Kidney (tissue), 14 donors: Measurements from ENCODE around the gene FBL. TPM values are rescaled to one million over a fixed set of nuclear protein-coding genes. Genes with fewer than 3 reads are reported as not detected.
A peak's percentile ranks its signal among the peaks of the same experiment; 100 is the strongest.

Experiments
- DNase-seq, 5 donors: peaks; one replicate each; pipeline ENCODE4 v3.0.0-alpha.2; 2013 to 2020
- FAIRE-seq: peaks from 2 replicates; lab custom pipeline; 2012; peaks lifted over from hg19 to GRCh38; lab: Jason Lieb, UNC
- H3K27ac ChIP-seq, 2 donors: one replicate each; pipeline ENCODE4 v1.7.0; 2013; ENCODE audit warnings: low read depth in 2 of 2, low read length in 2 of 2, inconsistent platforms in 1 of 2
- H3K27me3 ChIP-seq: one replicate; pipeline ENCODE4 v1.7.1; 2013; ENCODE audit warnings: low read length, inconsistent platforms; ENCODE audit not compliant: control insufficient read depth, insufficient read depth
- H3K36me3 ChIP-seq, 3 donors: one replicate each; pipeline versions ENCODE4 v1.7.0 to v1.7.1; 2013; ENCODE audit warnings: low read length in 3 of 3, control low read depth in 1 of 3, inconsistent platforms in 1 of 3; ENCODE audit not compliant: insufficient read depth in 3 of 3, control insufficient read depth in 2 of 3
- H3K4me1 ChIP-seq, 3 donors: one replicate each; pipeline versions ENCODE4 v1.7.0 to v1.7.1; 2013; ENCODE audit warnings: low read length in 3 of 3, inconsistent platforms in 1 of 3, low read depth in 1 of 3; ENCODE audit not compliant: control insufficient read depth in 2 of 3, insufficient read depth in 2 of 3
- H3K4me3 ChIP-seq, 3 donors: one replicate each; pipeline versions ENCODE4 v1.7.0 to v1.8.1; 2013; ENCODE audit warnings: low read length in 3 of 3, control low read depth in 1 of 3, inconsistent platforms in 1 of 3
- H3K9ac ChIP-seq, 3 donors: one replicate each; pipeline versions ENCODE4 v1.7.0 to v1.7.1; 2013; ENCODE audit warnings: low read length in 3 of 3, control low read depth in 1 of 3, inconsistent platforms in 1 of 3
- H3K9me3 ChIP-seq, 3 donors: one replicate each; pipeline versions ENCODE4 v1.7.0 to v1.7.1; 2013; ENCODE audit warnings: low read length in 3 of 3, control low read depth in 1 of 3, inconsistent platforms in 1 of 3; ENCODE audit not compliant: control insufficient read depth in 2 of 3, insufficient read depth in 1 of 3
- intact Hi-C: fragments of 100-400 bp; cut with DNase I; formaldehyde crosslinking; loops from one replicate; pipeline ENCODE4 v1.11.1; 2022
- polyA plus RNA-seq: library from polyadenylated mRNA; stranded (reverse); fragments of 350-450 nt; fragmentation: Illumina TruSeq; extraction: RNeasy Lipid Tissue Mini Kit (QIAGEN cat#74804); gene quantifications from one replicate; pipeline ENCODE4 v1.2.3, GENCODE V29; 2014; ENCODE audit warnings: low read depth, low replicate concordance; ENCODE audit not compliant: insufficient read depth
- total RNA-seq: library from RNA; stranded (reverse); fragmentation: NEBNext Ultra II Directional; extraction: Animal tissue kit (Norgen Biotek cat#: 25700); gene quantifications from one replicate; pipeline ENCODE4 v1.2.1, GENCODE V29; 2021
- TF ChIP-seq, protein P1 (sequence below): IDR thresholded peaks from 3 replicates; pipeline ENCODE4 v1.5.1; 2012; ENCODE audit warnings: mild to moderate bottlenecking, moderate library complexity, borderline replicate concordance; ENCODE audit not compliant: insufficient read depth; ENCODE audit errors: extremely low read depth
- donor health status: control.
- donor health status: control.
- donor health status: control.
- donor health status: control.
- donor health status: control.
- donor health status: DM: yes; HTN: yes; CAD: no.
- donor health status: Normal renal cell carcinoma (clear cell type).

Gene FBL
- total and polyA plus RNA-seq, 2 donors from 2014 or later, result 155 to 165 TPM

DNA sequence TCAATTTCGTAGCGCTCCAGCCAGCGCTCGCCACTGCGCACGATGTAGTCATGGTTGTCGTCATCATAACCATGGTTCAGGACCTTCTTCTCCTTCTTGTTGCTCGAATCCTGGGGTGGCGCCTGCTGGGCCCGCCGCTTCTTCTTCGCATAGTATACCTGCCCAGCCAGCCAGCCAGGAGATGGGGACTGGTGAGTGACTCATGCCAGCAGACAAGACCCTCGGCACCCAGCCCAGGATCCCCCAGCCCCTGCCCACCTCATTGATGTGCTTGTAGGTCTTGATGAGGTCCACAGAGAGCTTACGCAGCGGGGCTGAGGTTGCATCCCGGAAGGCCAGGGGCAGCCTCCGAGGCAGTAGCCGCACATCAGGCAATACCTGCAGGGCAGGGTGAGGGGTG is 15.8 kb downstream of the FBL start:
- Histone ChIP-seq H3K27ac (no peak overlapping the region), H3K9ac (no peak overlapping the region), H3K4me1 (peaks cover 0 to 13% (median 7%) of the 10 kb centered on the region in 3 donors), H3K9me3 (no peaks in the 10 kb centered on the region), H3K4me3 (no peak overlapping the region), H3K36me3 (peaks cover 12 to 52% (median 23%) of the 10 kb centered on the region in 3 donors), H3K27me3 (no peaks in the 10 kb centered on the region)
- FAIRE-seq (no peak), DNase-seq (peak in 2 of 5 donors; percentile 37 to 66)
- TF ChIP-seq, protein P1, sequence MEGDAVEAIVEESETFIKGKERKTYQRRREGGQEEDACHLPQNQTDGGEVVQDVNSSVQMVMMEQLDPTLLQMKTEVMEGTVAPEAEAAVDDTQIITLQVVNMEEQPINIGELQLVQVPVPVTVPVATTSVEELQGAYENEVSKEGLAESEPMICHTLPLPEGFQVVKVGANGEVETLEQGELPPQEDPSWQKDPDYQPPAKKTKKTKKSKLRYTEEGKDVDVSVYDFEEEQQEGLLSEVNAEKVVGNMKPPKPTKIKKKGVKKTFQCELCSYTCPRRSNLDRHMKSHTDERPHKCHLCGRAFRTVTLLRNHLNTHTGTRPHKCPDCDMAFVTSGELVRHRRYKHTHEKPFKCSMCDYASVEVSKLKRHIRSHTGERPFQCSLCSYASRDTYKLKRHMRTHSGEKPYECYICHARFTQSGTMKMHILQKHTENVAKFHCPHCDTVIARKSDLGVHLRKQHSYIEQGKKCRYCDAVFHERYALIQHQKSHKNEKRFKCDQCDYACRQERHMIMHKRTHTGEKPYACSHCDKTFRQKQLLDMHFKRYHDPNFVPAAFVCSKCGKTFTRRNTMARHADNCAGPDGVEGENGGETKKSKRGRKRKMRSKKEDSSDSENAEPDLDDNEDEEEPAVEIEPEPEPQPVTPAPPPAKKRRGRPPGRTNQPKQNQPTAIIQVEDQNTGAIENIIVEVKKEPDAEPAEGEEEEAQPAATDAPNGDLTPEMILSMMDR, result no peak
- intact Hi-C loops, result no loop called here

DNA sequence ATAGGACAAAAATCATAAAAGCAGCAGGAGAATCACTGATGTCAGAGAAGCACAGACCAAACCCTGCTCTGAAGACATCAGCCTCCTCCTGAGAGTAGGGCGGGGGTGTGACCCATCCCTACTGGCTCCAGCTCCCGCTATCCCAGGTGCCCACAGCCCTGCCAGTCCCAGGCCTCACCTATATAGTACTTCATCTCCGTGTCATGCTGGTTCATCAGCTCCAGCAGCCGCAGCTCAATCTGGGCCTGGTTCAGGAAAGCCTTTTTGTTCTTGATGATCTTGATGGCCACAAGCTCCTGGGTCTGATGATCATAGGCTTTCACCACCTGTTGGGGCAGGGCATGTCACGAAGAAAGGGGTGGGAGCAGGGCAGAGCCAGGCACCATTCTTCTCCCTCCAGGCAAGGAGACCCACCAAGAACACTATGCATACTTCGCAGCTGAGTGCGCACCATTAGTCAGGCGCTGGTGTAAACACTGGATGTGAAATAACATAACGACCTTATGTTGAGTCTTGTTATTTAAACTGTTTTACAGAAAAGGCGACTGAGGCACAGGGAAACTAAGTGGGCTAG is 16.4 kb downstream of the FBL start:
- Histone ChIP-seq H3K4me3 (no peak overlapping the region), H3K9ac (no peak overlapping the region), H3K27ac (no peak overlapping the region), H3K4me1 (peaks cover 0 to 15% (median 7%) of the 10 kb centered on the region in 3 donors), H3K9me3 (no peaks in the 10 kb centered on the region), H3K36me3 (peaks cover 12 to 48% (median 23%) of the 10 kb centered on the region in 3 donors), H3K27me3 (no peaks in the 10 kb centered on the region)
- intact Hi-C loops, result no loop called here
- TF ChIP-seq, protein P1, result no peak
- FAIRE-seq, result no peak
- no peak for DNase-seq

DNA sequence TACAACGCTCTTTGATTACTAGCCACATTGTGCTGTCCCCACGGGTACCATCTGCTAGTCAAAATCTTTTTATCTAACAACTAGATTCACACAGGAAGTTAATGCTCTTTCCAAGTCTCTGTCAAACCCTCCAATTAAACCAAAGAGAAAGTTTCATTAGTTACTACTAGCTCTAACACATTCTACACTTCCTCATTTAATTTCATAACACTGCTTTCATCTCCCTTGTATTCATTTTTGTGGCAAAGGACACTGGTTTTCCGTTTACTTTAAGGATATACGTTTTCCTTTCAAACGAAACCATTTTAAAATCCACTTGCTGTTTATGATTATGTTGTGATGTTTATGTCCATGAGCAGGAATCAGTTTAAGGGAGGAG is 17.5 kb downstream of the FBL start:
- Histone ChIP-seq H3K36me3 (peaks cover 10 to 44% (median 23%) of the 10 kb centered on the region in 3 donors), H3K27me3 (no peaks in the 10 kb centered on the region), H3K9ac (no peak overlapping the region), H3K9me3 (no peaks in the 10 kb centered on the region), H3K4me1 (peaks cover 0 to 16% (median 9%) of the 10 kb centered on the region in 3 donors), H3K27ac (no peak overlapping the region), H3K4me3 (no peak overlapping the region)
- DNase-seq (no peak), FAIRE-seq (no peak)
- intact Hi-C loops, result no loop called here
- TF ChIP-seq, protein P1, result no peak
